Naive thymus-derived CD4-positive, alpha-beta T cell (primary cell): ENCODE data around the gene PPM1H. TPM values are rescaled to one million over a fixed set of nuclear protein-coding genes. Genes with fewer than 3 reads are reported as not detected.

Experiments
- ATAC-seq: fragments of 150-1000 bp; cut with Tn5 transposase; 2 replicates; pipeline ENCODE4 v1.10.0; 2021; ENCODE audit warnings: mild to moderate bottlenecking, moderate library complexity
- CTCF ChIA-PET: fragments of 350-600 bp; sonication (Branson Sonifier 250); formaldehyde crosslinking; loops from one replicate; lab custom pipeline; 2021; ENCODE audit warnings: antibody characterized with exemption; lab: Charles Lee
- POLR2A ChIA-PET: fragments of 350-600 bp; sonication (Branson Sonifier 250); formaldehyde crosslinking; loops from one replicate; lab custom pipeline; 2021; ENCODE audit warnings: antibody characterized with exemption, inconsistent platforms; lab: Charles Lee
- DNase-seq, 9 donors: peaks; one replicate each; pipeline versions ENCODE4 v3.0.0 to v3.0.0-alpha.2; 2020 to 2022; ENCODE audit warnings: mixed read lengths in 1 of 9
- H3K27ac ChIP-seq: one replicate; pipeline ENCODE4 v1.7.0; 2013; ENCODE audit warnings: mild to moderate bottlenecking, low read depth, low read length, moderate library complexity
- H3K27me3 ChIP-seq, 2 donors: one replicate each; pipeline ENCODE4 v1.7.0; 2013; ENCODE audit warnings: low read length in 2 of 2, mild to moderate bottlenecking in 2 of 2, moderate library complexity in 2 of 2; ENCODE audit not compliant: control insufficient read depth in 2 of 2, insufficient read depth in 2 of 2
- H3K36me3 ChIP-seq, 3 experiments: 1 replicate in 2 of 3; 2 replicates in 1 of 3; pipeline ENCODE4 v1.7.0; 2013; ENCODE audit warnings: low read length in 3 of 3, mild to moderate bottlenecking in 3 of 3, moderate library complexity in 1 of 3; ENCODE audit not compliant: insufficient read depth in 3 of 3, control insufficient read depth in 2 of 3
- H3K4me1 ChIP-seq, 2 donors: one replicate each; pipeline ENCODE4 v1.7.0; 2013; ENCODE audit warnings: low read length in 2 of 2, mild to moderate bottlenecking in 2 of 2, moderate library complexity in 1 of 2; ENCODE audit not compliant: control insufficient read depth in 2 of 2, insufficient read depth in 2 of 2
- H3K4me3 ChIP-seq: 2 replicates; pipeline ENCODE4 v1.7.0; 2013; ENCODE audit warnings: mild to moderate bottlenecking, low read length
- H3K9me3 ChIP-seq, 3 experiments: 1 replicate in 2 of 3; 2 replicates in 1 of 3; pipeline ENCODE4 v1.7.0; 2013; ENCODE audit warnings: low read length in 3 of 3; ENCODE audit not compliant: control insufficient read depth in 2 of 3
- H3K27ac Mint-ChIP-seq, 9 donors: one replicate each; pipeline ENCODE4 v1.8.0; 2020 to 2022; ENCODE audit warnings: mixed read lengths in 9 of 9, mild to moderate bottlenecking in 8 of 9, moderate library complexity in 5 of 9, inconsistent platforms in 2 of 9
- H3K27me3 Mint-ChIP-seq, 5 donors: one replicate each; pipeline ENCODE4 v1.8.0; 2021 to 2022; ENCODE audit warnings: mixed read lengths in 5 of 5, mild to moderate bottlenecking in 1 of 5
- H3K36me3 Mint-ChIP-seq, 5 donors: one replicate each; pipeline ENCODE4 v1.8.0; 2020 to 2022; ENCODE audit warnings: mixed read lengths in 5 of 5, mild to moderate bottlenecking in 3 of 5, inconsistent platforms in 1 of 5
- H3K4me1 Mint-ChIP-seq, 7 donors: one replicate each; pipeline ENCODE4 v1.8.0; 2020 to 2022; ENCODE audit warnings: mixed read lengths in 7 of 7, mild to moderate bottlenecking in 3 of 7, inconsistent platforms in 1 of 7
- H3K4me3 Mint-ChIP-seq, 10 donors: one replicate each; pipeline ENCODE4 v1.8.0; 2020 to 2022; ENCODE audit warnings: mild to moderate bottlenecking in 10 of 10, mixed read lengths in 10 of 10, moderate library complexity in 6 of 10, inconsistent platforms in 2 of 10
- H3K9me3 Mint-ChIP-seq, 11 donors: one replicate each; pipeline ENCODE4 v1.8.0; 2020 to 2022; ENCODE audit warnings: mixed read lengths in 11 of 11, mild to moderate bottlenecking in 4 of 11, inconsistent platforms in 1 of 11, moderate library complexity in 1 of 11
- intact Hi-C, 2 donors: fragments of 100-400 bp; cut with micrococcal nuclease; formaldehyde crosslinking; loops; one replicate each; pipeline ENCODE4 v1.15.1; 2023
- polyA plus RNA-seq, 2 donors: library from polyadenylated mRNA; unstranded; fragments of 300-500 nt; fragmentation: Illumina TruSeq; gene quantifications; one replicate each; pipeline ENCODE4 v1.2.3, GENCODE V29; 2021
- total RNA-seq, 6 experiments: library from RNA in 5 of 6; stranded (reverse) in 5 of 6; gene quantifications; 1 replicate in 5 of 6; 2 replicates in 1 of 6; pipeline ENCODE4 v1.2.3 and lab custom pipeline; 2021 to 2026

Gene PPM1H
- total and polyA plus RNA-seq, 7 experiments from 2014 or later: 0.08 to 2.1 (median 0.34) TPM; not detected in 4

DNA sequence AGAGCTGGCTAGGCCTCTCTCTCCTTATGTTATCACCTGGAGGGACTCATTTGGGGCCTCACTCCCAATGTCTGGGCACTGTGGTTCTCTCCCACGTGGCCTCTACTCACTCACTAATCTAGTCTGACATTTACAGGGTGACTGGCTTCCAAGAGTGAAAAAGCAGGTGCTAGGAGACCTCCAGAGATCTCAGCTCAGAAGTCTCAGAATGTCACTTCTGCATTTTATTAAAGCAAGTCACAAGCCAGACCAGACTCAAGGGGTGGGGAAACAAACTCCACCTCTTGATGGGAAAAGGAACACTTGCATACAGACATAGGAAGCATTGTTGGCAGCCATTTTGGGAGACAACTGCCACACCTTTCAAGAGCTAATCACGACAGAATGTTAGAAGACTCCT is 292.5 kb downstream of the PPM1H start:
- H3K27ac Mint-ChIP-seq: no peak overlapping the region
- no peak overlapping the region for H3K4me3 Mint-ChIP-seq
- Histone ChIP-seq H3K27ac (no peak overlapping the region), H3K36me3 (no peaks in the 10 kb centered on the region), H3K9me3 (no peaks in the 10 kb centered on the region), H3K4me3 (no peak overlapping the region), H3K4me1 (peaks cover 0 to 12% of the 10 kb centered on the region in 2 donors), H3K27me3 (no peaks in the 10 kb centered on the region)
- intact Hi-C loops: no loop called here
- peaks cover 0 to 14% (median 6%) of the 10 kb centered on the region in 7 donors for H3K4me1 Mint-ChIP-seq
- H3K27me3 Mint-ChIP-seq: peaks cover 0 to 7% (median under 1%) of the 10 kb centered on the region in 5 donors
- H3K9me3 Mint-ChIP-seq: peaks cover 0 to under 1% (median 0%) of the 10 kb centered on the region in 11 donors
- CTCF ChIA-PET: interaction anchor here (0.6 kb wide), 1 partner anchor 108 kb away, joined by 4 read pairs; no protein-coding TSS in a partner anchor
- ATAC-seq (no peak), DNase-seq (no peak)
- POLR2A ChIA-PET: no interaction called here
- H3K36me3 Mint-ChIP-seq: no peaks in the 10 kb centered on the region

DNA sequence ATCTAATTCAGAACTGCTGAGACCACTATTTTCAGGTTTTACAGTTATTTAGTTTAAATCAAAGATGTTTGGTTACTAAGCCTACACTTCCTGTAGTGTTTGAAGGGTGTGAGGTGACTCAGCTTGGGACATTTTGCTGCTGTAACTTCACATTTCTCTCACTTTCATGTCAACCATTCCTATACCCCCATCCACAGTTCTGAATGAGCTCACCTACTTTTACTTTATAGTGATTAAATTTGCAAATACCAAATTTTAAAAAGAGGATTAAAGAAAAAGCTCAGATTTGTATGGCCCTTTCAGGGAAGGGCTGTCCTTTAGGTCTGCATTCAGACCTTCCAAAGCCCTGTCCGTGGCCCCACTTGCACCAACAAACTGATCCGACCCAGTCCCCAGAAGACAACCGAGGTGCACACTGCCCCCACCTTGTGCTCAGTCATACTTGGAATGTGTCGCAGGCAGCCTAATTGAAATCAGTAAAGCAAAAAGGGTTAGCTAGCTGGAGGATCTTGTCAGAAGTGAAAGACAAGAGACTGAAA is 294.0 kb downstream of the PPM1H start:
- intact Hi-C loops: loop anchor here in 1 of 2 donors (2.0 kb wide), 1 partner anchor 38 kb away; no protein-coding TSS in a partner anchor
- Mint-ChIP-seq H3K4me1 (peaks cover 0 to 14% (median 6%) of the 10 kb centered on the region in 7 donors), H3K27ac (peak overlapping the region in 1 of 9 donors; percentile 58), H3K27me3 (peaks cover 4 to 12% (median 10%) of the 10 kb centered on the region in 5 donors), H3K9me3 (no peaks in the 10 kb centered on the region), H3K36me3 (no peaks in the 10 kb centered on the region), H3K4me3 (peak overlapping the region in 1 of 10 donors; percentile 52)
- CTCF ChIA-PET: interaction anchor here (0.6 kb wide), 1 partner anchor 160 kb away, joined by 4 read pairs; no protein-coding TSS in a partner anchor
- ATAC-seq (peak; percentile 74), DNase-seq (peak in 2 of 9 donors; percentile 1 to 43)
- H3K36me3 ChIP-seq: no peaks in the 10 kb centered on the region
- POLR2A ChIA-PET: no interaction called here
- no peak overlapping the region for H3K27ac ChIP-seq
- peak overlapping the region; percentile 22 for H3K4me3 ChIP-seq
- peaks cover 0 to 12% of the 10 kb centered on the region in 2 donors for H3K4me1 ChIP-seq
- H3K9me3 ChIP-seq: no peaks in the 10 kb centered on the region
- no peaks in the 10 kb centered on the region for H3K27me3 ChIP-seq

DNA sequence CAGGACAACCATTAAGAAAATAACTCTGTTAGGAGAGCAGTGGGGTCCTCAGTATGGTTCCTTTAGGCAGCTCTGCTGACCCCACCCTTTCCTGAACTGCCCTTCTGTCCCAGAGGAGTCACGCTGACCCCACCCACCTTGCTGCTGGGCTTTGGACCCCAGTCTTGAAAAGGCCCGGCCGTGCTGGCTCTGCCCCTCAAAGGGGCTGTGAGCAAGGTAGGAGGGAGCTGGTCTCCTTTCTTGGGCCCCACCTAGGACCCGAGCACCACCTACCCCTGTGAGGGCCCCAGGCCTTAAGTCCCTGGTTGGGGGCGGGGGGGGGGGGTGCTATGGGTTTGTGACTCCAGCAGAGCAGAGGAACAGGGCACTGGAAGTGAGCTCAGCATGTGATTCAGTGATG is 297.3 kb downstream of the PPM1H start:
- Mint-ChIP-seq H3K27me3 (peaks cover 26 to 42% (median 40%) of the 10 kb centered on the region in 5 donors), H3K27ac (no peak overlapping the region), H3K4me1 (peaks cover 0 to 14% (median 10%) of the 10 kb centered on the region in 7 donors), H3K4me3 (no peak overlapping the region), H3K36me3 (peaks cover 0 to 3% (median 0%) of the 10 kb centered on the region in 5 donors), H3K9me3 (peaks cover 0 to 4% (median 0%) of the 10 kb centered on the region in 11 donors)
- peaks cover 2 to 12% of the 10 kb centered on the region in 2 donors for H3K4me1 ChIP-seq
- H3K36me3 ChIP-seq: no peaks in the 10 kb centered on the region
- H3K9me3 ChIP-seq: no peaks in the 10 kb centered on the region
- POLR2A ChIA-PET: interaction anchor here (0.6 kb wide), 1 partner anchor 11 kb away, joined by 5 read pairs; no protein-coding TSS in a partner anchor
- ATAC-seq: no peak
- H3K4me3 ChIP-seq: no peak overlapping the region
- DNase-seq: no peak
- CTCF ChIA-PET: no interaction called here
- no peak overlapping the region for H3K27ac ChIP-seq
- no peaks in the 10 kb centered on the region for H3K27me3 ChIP-seq
- intact Hi-C loops: no loop called here

DNA sequence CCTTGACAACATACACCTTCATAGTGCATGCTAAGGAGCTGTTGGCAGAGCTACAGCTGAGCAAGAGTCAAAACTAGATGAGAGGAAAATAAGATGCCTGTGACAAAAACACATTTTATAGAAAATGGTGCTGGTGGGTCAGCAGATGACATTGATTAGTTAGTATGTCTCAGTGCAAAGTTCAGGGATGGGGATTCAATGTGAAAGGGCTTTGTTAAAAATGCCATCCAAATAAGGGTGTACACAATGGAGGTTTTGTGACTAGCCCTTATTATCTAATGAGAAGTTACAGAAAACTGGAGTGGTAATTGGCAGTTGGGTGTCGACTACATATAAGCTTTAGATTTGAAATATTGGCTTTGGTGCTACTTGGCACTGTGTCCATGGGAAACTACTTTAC is 299.3 kb downstream of the PPM1H start:
- H3K4me3 ChIP-seq: no peak overlapping the region
- Mint-ChIP-seq H3K27ac (no peak overlapping the region), H3K36me3 (peaks cover 0 to 4% (median 0%) of the 10 kb centered on the region in 5 donors), H3K27me3 (peaks cover 42 to 61% (median 55%) of the 10 kb centered on the region in 5 donors), H3K9me3 (peaks cover 0 to 4% (median 0%) of the 10 kb centered on the region in 11 donors), H3K4me1 (peaks cover 4 to 17% (median 9%) of the 10 kb centered on the region in 7 donors), H3K4me3 (no peak overlapping the region)
- POLR2A ChIA-PET: interaction anchor here (0.8 kb wide), 1 partner anchor 32 kb away, joined by 3 read pairs; no protein-coding TSS in a partner anchor
- DNase-seq (no peak), ATAC-seq (no peak)
- no peaks in the 10 kb centered on the region for H3K36me3 ChIP-seq
- H3K4me1 ChIP-seq: peaks cover 0 to 9% of the 10 kb centered on the region in 2 donors
- CTCF ChIA-PET: no interaction called here
- no peaks in the 10 kb centered on the region for H3K9me3 ChIP-seq
- intact Hi-C loops: no loop called here
- peaks cover 7 to 11% of the 10 kb centered on the region in 2 donors for H3K27me3 ChIP-seq
- no peak overlapping the region for H3K27ac ChIP-seq

DNA sequence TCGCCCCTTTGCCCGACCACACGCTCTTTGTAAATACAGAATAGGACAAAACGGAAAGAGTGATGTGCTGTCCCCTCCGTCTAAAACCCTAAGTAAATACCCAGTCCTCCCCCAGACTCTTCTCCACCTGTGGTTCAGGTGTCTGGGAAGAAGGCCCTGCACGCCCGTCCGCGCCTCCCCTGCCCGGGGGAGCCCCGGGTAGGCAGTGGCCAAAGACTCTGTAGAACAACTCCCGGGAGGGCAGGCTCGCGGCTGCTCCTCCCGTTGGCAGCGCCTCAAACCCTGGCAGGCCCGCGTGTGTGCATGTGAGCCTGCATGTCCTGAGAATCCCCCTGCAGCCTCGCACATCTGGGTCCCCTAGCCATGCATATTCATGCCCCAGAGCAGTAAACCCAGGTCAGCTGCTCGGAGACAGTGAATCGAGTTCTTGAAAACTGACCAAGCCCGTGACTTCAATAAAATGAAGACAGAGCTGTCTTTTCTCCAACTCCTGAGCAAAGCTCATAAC is 302.5 kb downstream of the PPM1H start:
- H3K4me1 ChIP-seq: peaks cover 0 to 9% of the 10 kb centered on the region in 2 donors
- no peaks in the 10 kb centered on the region for H3K36me3 ChIP-seq
- peaks cover 4 to 17% (median 9%) of the 10 kb centered on the region in 7 donors for H3K4me1 Mint-ChIP-seq
- H3K36me3 Mint-ChIP-seq: peaks cover 0 to 8% (median 3%) of the 10 kb centered on the region in 5 donors
- H3K4me3 ChIP-seq: peak overlapping the region; percentile 45
- H3K27ac Mint-ChIP-seq: no peak overlapping the region
- H3K4me3 Mint-ChIP-seq: peak overlapping the region; percentile 77 to 90 (median 84)
- POLR2A ChIA-PET: no interaction called here
- DNase-seq: peak in 3 of 9 donors; percentile 2 to 16 (median 9)
- intact Hi-C loops: loop anchor here (2.0 kb wide), 2 partner anchors 28 to 30 kb away; no protein-coding TSS in a partner anchor
- H3K27ac ChIP-seq: no peak overlapping the region
- H3K9me3 Mint-ChIP-seq: peaks cover 0 to 4% (median 0%) of the 10 kb centered on the region in 11 donors
- no peaks in the 10 kb centered on the region for H3K9me3 ChIP-seq
- CTCF ChIA-PET: interaction anchor here (0.9 kb wide), 1 partner anchor 51 kb away, joined by 3 read pairs; no protein-coding TSS in a partner anchor
- peaks cover 7 to 11% of the 10 kb centered on the region in 2 donors for H3K27me3 ChIP-seq
- peaks cover 69 to 87% (median 82%) of the 10 kb centered on the region in 5 donors for H3K27me3 Mint-ChIP-seq
- peak; percentile 46 for ATAC-seq

DNA sequence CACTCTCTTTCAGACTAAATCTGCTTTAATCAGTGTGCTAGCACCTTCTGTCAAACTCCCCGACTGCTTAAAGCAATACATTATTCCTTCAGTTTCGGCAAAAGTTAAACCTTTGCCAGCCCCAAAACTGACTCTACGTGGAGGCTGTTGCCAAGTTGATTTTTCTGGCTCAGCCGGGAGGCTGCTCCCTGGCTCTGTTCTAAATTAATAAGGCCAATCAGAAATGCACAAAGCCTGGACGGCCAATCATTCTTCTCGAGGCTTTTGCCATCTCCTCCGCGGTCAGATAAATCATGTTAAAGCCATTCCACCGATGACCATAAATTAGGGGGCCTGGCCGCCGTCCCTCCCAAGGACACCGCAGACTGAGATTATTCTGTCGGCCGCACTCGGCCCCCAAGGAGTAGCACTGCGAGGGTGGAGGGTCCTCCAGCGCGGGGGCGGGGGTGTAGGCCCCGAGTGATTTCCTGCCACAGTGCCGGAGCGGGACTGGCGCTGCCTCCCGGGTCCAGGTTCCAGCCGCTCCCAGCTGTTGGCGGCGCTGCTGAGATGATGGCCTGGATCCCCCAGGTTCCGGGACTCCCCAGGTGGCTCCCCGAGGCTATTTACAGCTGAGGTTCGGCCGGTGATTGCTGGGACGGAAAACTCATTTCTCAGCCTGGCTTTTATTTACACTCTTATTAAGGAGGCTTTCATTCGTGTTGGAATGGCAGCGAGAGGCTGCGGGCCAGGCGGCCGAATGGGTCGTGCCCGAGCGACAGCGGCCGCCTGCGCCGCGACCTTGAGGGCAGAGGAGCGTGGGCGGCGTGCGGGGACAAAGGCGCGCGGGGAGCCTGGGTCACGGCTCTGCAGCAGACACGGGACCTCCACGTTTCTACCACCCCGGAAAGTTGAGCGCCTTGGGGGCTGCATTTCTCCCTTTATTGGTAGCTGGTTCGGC is 303.2 kb downstream of the PPM1H start:
- Mint-ChIP-seq H3K36me3 (peaks cover 0 to 8% (median 3%) of the 10 kb centered on the region in 5 donors), H3K27ac (no peak overlapping the region), H3K4me1 (peaks cover 4 to 17% (median 9%) of the 10 kb centered on the region in 7 donors), H3K9me3 (peaks cover 0 to 4% (median 0%) of the 10 kb centered on the region in 11 donors), H3K27me3 (peaks cover 69 to 91% (median 81%) of the 10 kb centered on the region in 5 donors), H3K4me3 (peak overlapping the region; percentile 77 to 90 (median 84))
- ChIA-PET POLR2A (no interaction called here), CTCF (interaction anchor here (0.9 kb wide), 1 partner anchor 50 kb away, joined by 3 read pairs; no protein-coding TSS in a partner anchor)
- peaks cover 7 to 11% of the 10 kb centered on the region in 2 donors for H3K27me3 ChIP-seq
- no peaks in the 10 kb centered on the region for H3K9me3 ChIP-seq
- H3K27ac ChIP-seq: no peak overlapping the region
- no peaks in the 10 kb centered on the region for H3K36me3 ChIP-seq
- peak in 6 of 9 donors; percentile 8 to 18 (median 12) for DNase-seq
- peak overlapping the region; percentile 45 for H3K4me3 ChIP-seq
- peaks cover 0 to 9% of the 10 kb centered on the region in 2 donors for H3K4me1 ChIP-seq
- intact Hi-C loops: loop anchor here (2.0 kb wide), 2 partner anchors 27 to 29 kb away; no protein-coding TSS in a partner anchor
- ATAC-seq: peak; percentile 65
